SK-N-SH treated with all-trans-retinoic acid at 6 μM for 48 hours (cell line): ENCODE data around the gene TMEM254.

ENCODE experiments used
- RARB ChIP-seq: fragments of 250-450 bp; sonication (Bioruptor Pico); IDR thresholded peaks from 2 replicates; pipeline ENCODE4 v1.8.0; 2021; ENCODE audit warnings: mild to moderate bottlenecking, moderate library complexity
- ZFP3 ChIP-seq: fragments of 250-450 bp; sonication (Bioruptor Pico); IDR thresholded peaks from 2 replicates; pipeline ENCODE4 v1.5.0; 2020; ENCODE audit warnings: mild to moderate bottlenecking, moderate library complexity
- TF ChIP-seq, protein P1 (sequence below): fragments of 250-450 bp; sonication (Bioruptor Pico); IDR thresholded peaks from 2 replicates; pipeline ENCODE4 v1.5.0; 2020; ENCODE audit warnings: mild to moderate bottlenecking, moderate library complexity

DNA sequence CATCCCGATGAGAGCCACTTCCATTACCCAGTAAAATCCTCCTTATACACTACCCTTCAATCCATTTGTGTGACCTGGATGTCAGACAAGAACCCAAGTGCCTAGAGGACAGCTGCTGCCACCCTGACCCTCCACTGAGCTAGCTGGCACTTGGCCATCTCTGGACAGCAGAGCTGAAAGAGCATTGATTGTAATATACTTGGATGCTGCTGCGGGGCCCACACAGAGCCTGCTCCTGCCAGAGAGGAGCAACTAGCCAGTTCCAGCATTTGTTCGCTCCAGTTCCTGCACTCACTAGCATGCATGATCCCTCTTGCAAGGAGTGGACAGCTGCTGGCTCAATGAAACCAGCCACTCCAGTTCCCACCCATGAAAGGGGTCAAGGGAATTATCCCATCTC is 8.4 kb upstream of the TMEM254 start:
- TF ChIP-seq RARB (no peak), ZFP3 (CRISPR knock-in tag) (no peak)
- TF ChIP-seq, protein P1, sequence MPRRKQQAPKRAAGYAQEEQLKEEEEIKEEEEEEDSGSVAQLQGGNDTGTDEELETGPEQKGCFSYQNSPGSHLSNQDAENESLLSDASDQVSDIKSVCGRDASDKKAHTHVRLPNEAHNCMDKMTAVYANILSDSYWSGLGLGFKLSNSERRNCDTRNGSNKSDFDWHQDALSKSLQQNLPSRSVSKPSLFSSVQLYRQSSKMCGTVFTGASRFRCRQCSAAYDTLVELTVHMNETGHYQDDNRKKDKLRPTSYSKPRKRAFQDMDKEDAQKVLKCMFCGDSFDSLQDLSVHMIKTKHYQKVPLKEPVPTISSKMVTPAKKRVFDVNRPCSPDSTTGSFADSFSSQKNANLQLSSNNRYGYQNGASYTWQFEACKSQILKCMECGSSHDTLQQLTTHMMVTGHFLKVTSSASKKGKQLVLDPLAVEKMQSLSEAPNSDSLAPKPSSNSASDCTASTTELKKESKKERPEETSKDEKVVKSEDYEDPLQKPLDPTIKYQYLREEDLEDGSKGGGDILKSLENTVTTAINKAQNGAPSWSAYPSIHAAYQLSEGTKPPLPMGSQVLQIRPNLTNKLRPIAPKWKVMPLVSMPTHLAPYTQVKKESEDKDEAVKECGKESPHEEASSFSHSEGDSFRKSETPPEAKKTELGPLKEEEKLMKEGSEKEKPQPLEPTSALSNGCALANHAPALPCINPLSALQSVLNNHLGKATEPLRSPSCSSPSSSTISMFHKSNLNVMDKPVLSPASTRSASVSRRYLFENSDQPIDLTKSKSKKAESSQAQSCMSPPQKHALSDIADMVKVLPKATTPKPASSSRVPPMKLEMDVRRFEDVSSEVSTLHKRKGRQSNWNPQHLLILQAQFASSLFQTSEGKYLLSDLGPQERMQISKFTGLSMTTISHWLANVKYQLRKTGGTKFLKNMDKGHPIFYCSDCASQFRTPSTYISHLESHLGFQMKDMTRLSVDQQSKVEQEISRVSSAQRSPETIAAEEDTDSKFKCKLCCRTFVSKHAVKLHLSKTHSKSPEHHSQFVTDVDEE (CRISPR knock-in tag) = no peak
